Measurements from ENCODE around the gene THBS1. TPM values are rescaled to one million over a fixed set of nuclear protein-coding genes. Genes with fewer than 3 reads are reported as not detected.

THBS1 gene
- total RNA-seq, 2 donors from 2014 or later, result 43.9 to 551 TPM

DNA sequence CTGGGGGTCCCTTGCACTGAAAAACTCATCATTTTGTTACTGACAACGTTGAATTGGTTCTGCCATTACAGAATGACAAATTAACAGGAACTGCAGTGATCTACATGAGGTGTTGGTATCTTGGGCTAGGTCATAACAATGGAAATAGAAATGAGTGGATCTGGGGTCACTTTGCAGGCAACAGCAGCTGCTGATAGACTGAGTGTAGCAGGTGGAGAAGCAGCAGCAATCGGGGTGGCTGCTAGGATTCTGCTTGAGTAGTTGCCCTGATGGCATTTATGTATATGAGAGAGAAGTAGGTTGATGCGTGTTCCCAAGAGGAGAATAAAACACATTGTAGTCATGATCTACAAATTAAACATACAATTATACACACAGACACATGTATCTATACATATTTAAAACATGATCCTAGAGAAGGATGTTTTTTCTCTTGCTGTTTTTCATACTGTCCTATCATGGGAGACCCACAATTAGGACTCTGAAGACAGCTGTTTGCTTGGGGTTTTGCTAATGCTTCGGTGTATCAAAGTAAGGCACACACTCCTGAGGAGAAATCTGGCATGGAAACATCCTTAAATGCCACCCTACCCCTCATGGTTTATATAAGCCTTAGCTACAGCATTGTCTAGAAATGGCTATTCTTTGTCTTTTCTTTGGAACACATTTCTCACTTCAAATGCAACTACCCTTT is 15.8 kb upstream of the THBS1 start:
- DNase-seq (no peak), ATAC-seq (no peak)
- intact Hi-C loops (cut with DNase I), result no loop called here

DNA sequence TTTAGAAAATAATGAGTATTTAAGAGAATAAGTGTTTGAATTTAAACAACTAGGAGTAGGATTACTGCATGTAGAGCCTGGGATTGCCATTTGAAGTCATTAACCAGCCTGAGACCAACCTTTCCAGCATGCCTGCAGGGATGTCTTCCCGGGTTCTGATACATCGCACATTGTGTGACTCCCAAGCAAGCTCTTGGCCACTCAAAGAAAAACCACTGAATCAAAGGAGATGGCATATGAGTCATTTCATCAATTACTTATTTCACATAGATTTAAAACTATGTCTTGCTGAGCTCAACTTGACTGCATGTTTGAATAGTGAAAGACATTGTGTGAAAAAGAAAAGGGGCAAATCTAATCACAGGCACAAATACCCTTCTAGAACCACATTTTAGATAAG is 15.0 kb upstream of the THBS1 start:
- intact Hi-C loops (cut with DNase I), result no loop called here
- ATAC-seq, result no peak
- no peak for DNase-seq

DNA sequence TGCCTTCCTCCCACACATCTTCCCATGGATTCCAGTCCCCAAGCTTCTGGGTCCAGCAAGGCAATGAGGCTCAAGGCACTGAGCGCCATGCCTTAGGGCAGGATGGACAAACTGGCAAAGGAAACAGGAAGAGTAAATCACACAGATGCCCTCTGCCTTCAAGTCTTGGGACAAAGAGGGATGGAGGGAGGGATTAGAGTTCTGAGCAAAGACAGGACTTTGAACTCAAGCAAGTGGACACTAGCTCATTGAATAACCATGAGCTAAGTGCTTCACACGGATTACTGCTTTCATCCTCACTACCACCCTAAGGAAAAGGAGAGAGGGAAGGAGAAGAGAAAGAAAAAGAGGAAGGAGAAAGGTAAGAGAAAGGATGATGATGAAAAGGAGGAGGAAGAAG is 7.6 kb upstream of the THBS1 start:
- intact Hi-C loops (cut with DNase I), result no loop called here
- ATAC-seq (no peak), DNase-seq (no peak)

DNA sequence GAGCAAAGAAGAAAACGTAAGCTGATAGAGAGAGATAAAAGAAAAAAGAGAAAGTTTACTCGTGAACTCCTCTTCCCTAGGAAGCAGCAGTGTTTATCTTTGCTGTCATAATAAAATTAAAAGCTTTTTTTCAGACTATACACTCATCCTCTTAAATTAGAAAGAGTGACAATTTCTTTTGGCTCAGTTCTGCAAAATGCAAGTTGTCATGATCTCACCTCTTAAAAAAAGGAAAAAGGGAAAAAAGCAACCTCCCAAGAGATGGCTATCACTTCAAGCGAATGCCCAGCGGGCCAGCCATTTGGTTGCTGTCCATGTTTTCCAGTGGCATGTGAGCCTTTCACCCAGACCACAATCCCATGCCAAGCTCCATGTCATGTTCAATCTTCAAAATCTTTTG is 7.0 kb upstream of the THBS1 start:
- intact Hi-C loops (cut with DNase I), result no loop called here
- DNase-seq (no peak), ATAC-seq (peak in 1 of 2 donors; percentile 38)

DNA sequence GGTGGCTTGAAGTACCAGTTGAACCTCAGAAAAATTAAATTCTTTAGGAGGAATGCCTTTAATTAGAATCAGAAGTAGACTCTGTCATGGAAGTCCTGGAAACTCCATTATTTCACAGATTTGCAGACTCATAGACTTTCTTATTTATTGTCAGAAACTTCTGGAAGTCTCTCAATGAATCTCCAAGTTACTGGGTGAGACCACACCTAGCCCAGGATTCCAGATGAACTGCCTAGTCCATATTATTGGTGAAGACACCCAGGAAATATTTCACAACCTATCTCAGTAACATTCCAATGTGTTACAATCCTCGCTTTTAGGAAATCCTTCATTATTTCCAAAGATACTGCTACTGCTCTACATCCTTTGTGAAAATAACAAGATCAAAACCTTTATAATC is 6.5 kb upstream of the THBS1 start:
- intact Hi-C loops (cut with DNase I), result no loop called here
- ATAC-seq (peak in 1 of 2 donors; percentile 42), DNase-seq (no peak)

DNA sequence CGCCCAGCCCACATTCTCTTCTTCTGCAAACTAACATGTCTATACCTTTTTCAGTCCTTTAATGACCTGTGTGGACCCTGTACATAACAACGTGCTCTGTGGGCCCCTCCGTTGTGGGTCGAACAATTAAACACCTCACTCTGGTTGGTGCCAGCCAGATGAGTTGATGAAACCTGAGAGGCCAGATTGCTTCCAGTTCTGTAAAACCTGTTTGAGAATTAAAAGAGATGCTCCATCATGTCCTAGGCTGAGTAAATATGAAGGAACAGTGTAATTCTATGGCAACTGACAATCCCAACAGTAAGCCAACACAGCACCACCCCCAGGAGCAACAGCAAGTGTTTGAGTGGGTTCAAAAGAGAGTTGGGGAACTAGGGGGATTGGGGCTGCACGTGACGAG is 5.7 kb upstream of the THBS1 start:
- no peak for ATAC-seq
- intact Hi-C loops (cut with DNase I), result no loop called here

DNA sequence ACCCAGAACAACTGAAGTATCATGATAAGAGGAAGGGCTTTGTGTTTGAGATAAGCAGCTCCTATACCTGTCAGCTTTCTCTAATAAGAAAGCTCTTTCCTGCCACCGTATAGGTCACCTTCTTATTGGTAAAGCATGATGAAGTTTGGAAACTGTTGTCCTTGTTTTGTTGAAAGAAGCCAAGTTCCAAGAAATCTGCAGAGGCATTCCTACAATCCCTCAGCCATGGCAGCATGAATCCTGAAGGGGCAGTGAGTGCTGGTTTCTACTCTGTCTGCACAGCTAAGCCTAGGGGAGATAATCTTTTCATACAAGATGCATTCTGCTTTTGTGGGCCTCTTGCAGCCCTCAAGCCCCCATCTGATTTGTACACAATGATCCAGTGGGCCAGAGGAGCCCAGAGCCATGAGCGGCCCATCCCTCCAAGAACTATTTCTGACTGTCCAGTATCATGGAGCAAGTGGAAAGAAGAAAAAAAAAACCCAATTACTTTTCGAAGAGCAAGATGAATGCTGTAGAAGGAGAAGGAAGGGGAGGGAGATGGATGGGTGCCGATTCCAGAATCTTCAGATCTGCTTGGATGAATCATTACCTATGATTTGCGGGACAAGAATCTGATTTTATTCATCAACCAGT is 1.9 kb upstream of the THBS1 start:
- ATAC-seq, result no peak
- intact Hi-C loops (cut with DNase I), result no loop called here
- no peak for DNase-seq

More for the DNA sequence above, 5.7 kb upstream of the THBS1 start:
- no peak for DNase-seq

DNA sequence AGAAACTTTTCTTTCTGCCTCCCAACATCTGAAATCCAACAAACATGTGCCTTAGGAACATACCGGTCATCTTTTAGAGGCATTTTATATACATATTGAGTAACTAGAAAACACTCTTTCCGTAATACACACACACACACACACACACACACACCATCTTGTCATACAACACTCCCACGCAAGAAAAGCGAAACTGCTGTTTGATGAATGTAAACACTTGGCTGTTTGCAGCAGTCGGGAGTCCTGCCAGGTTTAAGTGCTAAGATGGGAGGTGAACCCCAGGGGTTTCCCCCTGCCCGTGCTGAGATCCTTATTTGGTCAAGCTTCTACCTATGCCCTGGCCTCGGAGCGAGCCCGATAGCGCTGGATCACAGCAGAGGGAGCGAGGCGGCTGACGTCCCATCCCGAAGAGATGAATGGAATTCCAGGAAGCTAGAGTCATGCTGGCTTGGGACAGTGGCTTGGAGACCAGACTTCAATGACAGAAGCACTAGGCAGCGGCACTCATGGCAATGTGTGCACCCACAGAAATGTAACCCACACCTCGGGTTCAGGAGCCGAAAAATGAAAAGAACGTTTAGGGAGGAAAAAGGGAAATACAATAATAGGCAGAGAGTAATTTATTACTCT is 1.3 kb upstream of the THBS1 start:
- intact Hi-C loops (cut with DNase I), result loop anchor here (2.0 to 10.0 kb wide), 6 partner anchors 89 to 762 kb away; no protein-coding TSS in a partner anchor
- ATAC-seq (peak; percentile 62 to 64), DNase-seq (peak; percentile 82)

DNA sequence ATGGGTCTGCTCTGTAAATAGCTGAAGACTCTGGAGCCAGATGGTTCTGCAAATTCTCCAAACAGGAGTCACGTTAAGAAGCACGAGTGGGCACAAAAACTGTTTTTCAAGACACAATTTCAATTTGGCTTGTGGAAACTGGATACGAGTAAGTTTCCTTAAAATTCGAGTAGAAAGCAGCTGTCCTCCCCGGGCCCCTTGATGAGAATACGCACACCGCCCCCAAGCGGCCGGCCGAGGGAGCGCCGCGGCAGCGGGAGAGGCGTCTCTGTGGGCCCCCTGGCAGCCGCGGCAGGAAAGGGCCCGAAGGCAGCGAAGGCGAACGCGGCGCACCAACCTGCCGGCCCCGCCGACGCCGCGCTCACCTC is 778 bp upstream of the THBS1 start:
- intact Hi-C loops (cut with DNase I), result loop anchor here (2.0 to 10.0 kb wide), 6 partner anchors 89 to 763 kb away; no protein-coding TSS in a partner anchor
- ATAC-seq (peak; percentile 89 to 91), DNase-seq (peak; percentile 94)

DNA sequence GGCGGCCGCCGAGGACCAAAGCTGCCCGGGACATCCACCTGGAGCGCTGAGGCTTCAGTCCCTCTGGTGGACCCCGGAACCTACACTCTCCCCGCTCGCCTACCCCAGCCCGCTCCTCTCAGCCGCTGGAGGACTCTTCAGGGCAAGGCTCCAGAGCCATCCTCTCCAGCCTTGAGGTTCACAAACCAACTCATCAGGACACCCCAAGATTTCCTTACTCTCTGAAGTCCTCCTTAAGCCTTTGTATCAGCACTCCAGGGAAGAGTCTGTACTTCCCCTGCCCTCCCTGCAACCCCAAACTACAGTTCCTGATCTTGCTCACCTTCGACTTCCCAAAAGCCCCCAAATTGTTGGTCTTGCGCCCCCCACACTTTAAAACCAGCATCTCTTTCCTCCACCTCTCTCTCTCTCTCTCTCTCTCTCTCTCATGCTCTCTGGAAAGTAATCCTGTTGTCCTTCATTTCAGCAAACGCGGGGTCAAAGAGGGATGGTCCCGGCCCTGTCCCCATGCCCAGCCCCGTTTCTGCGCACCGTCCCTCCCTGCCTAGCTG is 438 bp downstream of the THBS1 start:
- ATAC-seq (peak; percentile 3 to 6), DNase-seq (no peak)
- intact Hi-C loops (cut with DNase I), result loop anchor here (2.0 to 10.0 kb wide), 6 partner anchors 91 to 764 kb away; no protein-coding TSS in a partner anchor

DNA sequence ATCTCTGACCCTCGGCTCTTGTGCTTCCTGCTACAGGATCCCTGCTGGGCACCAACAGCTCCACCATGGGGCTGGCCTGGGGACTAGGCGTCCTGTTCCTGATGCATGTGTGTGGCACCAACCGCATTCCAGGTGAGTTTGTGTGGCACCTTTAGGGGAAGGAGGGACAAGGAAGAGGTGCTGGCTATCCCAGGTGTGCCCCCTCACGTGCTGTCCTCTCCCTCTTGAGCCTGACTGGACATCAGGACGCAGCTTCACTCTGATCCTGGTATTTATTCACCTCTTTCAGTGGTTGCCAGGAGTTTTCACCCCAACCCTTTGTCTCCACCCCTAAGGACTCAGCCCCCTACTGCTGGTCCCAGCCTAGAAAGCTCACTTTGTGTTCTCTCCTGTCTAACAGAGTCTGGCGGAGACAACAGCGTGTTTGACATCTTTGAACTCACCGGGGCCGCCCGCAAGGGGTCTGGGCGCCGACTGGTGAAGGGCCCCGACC is 960 bp downstream of the THBS1 start:
- ATAC-seq (peak; percentile 23 to 28), DNase-seq (peak; percentile 63)
- intact Hi-C loops (cut with DNase I), result loop anchor here (2.0 to 10.0 kb wide), 6 partner anchors 91 to 765 kb away; no protein-coding TSS in a partner anchor

DNA sequence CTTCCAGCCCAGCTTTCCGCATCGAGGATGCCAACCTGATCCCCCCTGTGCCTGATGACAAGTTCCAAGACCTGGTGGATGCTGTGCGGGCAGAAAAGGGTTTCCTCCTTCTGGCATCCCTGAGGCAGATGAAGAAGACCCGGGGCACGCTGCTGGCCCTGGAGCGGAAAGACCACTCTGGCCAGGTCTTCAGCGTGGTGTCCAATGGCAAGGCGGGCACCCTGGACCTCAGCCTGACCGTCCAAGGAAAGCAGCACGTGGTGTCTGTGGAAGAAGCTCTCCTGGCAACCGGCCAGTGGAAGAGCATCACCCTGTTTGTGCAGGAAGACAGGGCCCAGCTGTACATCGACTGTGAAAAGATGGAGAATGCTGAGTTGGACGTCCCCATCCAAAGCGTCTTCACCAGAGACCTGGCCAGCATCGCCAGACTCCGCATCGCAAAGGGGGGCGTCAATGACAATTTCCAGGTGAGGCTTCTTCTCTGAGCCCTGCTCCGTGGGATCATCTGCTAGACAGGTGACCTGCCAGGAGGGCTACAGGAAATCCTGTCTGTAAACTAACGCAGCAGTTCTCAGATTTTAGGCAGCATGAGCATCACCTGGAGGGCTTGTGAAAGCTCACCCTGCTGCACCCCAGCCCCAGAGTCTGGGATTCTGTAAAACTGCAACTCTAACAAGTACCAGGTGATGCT is 1.6 kb downstream of the THBS1 start:
- intact Hi-C loops (cut with DNase I), result loop anchor here (5.0 to 10.0 kb wide), 4 partner anchors 145 to 765 kb away; no protein-coding TSS in a partner anchor
- ATAC-seq (no peak), DNase-seq (peak; percentile 62)

DNA sequence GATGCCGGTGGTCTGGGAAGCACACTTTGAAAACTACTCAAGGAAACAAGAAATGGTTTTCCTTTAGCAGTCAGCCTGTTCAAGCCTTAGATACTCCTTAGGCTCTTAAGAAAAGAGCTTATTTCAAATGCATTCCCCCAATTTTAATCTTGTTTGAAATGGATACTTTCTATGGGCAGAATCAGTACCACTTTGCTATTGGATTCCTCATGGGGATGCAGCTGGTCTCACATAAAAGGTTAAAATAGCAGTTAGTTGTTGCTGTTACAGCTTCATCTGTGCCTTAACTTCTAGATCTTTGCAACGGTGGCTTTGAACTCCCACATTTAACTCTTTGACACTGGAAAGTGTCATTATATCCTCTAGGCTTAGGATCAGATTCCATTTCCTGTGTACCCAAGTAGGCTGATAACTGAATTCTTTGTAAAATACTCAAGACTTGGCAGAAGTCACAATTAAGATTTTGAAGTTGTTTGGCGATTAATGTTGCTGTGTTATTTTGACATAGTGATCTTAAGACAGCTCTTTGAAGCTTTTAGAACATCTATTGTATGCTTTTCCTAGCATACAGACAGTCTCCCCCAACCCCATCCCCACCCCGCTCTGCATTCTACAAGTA is 2.2 kb downstream of the THBS1 start:
- intact Hi-C loops (cut with DNase I), result loop anchor here (5.0 to 10.0 kb wide), 4 partner anchors 146 to 766 kb away; no protein-coding TSS in a partner anchor
- ATAC-seq (no peak), DNase-seq (no peak)

DNA sequence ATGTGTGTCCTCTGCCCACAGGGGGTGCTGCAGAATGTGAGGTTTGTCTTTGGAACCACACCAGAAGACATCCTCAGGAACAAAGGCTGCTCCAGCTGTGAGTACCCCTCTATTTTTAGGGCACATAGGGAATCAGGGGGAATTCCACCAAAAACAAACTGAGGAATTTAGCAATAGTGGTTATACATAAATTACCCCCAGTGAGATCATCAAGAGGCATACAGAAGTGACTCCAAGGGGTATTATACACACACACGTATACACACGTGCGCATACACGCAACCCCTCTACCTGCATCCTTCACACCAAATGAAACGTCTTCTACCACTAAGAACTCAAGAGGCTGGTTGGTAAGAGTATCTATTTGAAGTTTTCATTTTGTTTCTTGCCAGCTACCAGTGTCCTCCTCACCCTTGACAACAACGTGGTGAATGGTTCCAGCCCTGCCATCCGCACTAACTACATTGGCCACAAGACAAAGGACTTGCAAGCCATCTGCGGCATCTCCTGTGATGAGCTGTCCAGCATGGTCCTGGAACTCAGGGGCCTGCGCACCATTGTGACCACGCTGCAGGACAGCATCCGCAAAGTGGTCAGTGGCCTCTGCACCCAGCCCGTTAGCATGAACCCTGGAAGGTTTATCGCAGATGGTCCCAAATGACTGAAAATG is 2.9 kb downstream of the THBS1 start:
- intact Hi-C loops (cut with DNase I), result loop anchor here (5.0 to 10.0 kb wide), 4 partner anchors 146 to 766 kb away; no protein-coding TSS in a partner anchor
- no peak for ATAC-seq
- DNase-seq, result no peak

DNA sequence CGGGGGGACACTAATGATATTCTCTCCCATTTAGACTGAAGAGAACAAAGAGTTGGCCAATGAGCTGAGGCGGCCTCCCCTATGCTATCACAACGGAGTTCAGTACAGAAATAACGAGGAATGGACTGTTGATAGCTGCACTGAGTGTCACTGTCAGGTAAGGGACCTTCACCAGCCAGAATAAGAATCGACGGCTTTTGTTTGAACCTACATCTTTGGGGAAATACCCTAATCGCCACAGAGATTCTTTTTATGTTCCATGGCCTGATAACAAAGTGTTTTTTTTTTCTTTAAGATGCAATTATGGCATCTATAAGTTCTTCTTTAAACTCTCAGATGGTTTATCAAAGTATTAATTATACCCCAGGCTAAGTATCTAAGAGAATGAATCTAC is 3.4 kb downstream of the THBS1 start:
- ATAC-seq, result no peak
- no peak for DNase-seq
- intact Hi-C loops (cut with DNase I), result loop anchor here (5.0 to 10.0 kb wide), 4 partner anchors 147 to 767 kb away; no protein-coding TSS in a partner anchor

DNA sequence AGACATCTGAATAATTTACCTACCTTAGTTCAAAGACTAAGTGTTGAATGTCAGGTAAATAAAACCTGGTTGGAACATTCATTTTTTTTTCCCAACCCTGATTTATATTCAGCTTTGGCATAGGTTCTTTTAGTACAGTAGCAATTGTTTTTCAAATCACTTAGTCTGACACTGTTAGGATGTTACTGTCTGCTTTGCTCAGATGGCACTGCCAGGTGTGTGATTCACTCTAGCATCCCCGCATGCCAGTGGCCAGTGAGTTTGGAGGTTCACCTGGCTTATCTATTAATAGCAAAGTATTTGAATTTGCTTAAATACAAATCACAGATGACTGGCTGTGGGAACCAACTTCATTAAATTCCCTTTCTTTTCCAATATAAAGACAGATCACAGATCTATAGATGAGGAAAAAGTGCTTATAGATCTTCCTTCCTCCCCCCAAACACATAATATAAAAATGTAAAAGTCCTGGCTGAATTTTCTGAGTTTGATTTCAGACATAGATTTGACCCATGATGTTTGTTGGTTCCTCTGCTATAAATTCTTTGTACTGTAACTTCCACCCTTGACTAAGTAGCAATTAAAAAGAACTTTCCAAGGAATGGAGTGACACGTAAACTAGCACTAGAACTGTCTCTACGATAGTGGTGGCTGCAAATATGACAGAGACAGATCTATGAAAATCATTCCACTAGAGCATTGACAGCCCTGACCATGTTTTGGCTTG is 3.9 kb downstream of the THBS1 start:
- DNase-seq, result no peak
- ATAC-seq, result no peak
- intact Hi-C loops (cut with DNase I), result loop anchor here (5.0 to 10.0 kb wide), 4 partner anchors 148 to 768 kb away; no protein-coding TSS in a partner anchor

DNA sequence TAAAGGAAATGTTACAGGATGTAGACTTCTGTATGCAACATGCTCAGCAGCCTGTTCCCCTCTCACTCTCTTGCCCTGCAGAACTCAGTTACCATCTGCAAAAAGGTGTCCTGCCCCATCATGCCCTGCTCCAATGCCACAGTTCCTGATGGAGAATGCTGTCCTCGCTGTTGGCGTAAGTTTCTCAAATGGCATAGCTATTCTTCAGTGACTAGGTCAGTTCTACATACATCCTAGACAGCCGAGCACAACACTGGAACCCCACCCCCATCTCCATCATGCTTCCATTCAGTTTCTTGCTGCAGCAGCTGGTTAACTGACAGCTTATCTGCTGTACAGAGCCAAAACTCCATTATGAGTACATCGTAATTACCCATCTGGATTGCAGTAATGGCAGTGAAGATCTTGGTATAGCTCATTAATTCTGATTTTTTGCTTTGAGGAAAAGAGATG is 4.5 kb downstream of the THBS1 start:
- ATAC-seq (no peak), DNase-seq (no peak)
- intact Hi-C loops (cut with DNase I), result loop anchor here in 1 of 2 donors (10.0 kb wide), 1 partner anchor 271 kb away; no protein-coding TSS in a partner anchor
